Coronary artery (tissue), 2 donors: ENCODE data around the gene CTNNB1.

Experiments
- DNase-seq: peaks from one replicate; pipeline ENCODE4 v3.0.0-alpha.2; 2017; ENCODE audit warnings: low spot score
- H3K27ac ChIP-seq, 2 donors: fragments of 200-600 bp; sonication (generic); one replicate each; pipeline ENCODE4 v1.5.1; 2016 to 2019
- H3K4me3 ChIP-seq: fragments of 200-600 bp; sonication (generic); 2 replicates; pipeline ENCODE4 v1.5.1; 2016; ENCODE audit warnings: mild to moderate bottlenecking, moderate library complexity
- TF ChIP-seq, protein P1 (sequence below): fragments of 200-600 bp; sonication (generic); IDR thresholded peaks from one replicate; pipeline ENCODE4 v1.5.1; 2019; ENCODE audit warnings: antibody characterized with exemption

Gene CTNNB1

DNA sequence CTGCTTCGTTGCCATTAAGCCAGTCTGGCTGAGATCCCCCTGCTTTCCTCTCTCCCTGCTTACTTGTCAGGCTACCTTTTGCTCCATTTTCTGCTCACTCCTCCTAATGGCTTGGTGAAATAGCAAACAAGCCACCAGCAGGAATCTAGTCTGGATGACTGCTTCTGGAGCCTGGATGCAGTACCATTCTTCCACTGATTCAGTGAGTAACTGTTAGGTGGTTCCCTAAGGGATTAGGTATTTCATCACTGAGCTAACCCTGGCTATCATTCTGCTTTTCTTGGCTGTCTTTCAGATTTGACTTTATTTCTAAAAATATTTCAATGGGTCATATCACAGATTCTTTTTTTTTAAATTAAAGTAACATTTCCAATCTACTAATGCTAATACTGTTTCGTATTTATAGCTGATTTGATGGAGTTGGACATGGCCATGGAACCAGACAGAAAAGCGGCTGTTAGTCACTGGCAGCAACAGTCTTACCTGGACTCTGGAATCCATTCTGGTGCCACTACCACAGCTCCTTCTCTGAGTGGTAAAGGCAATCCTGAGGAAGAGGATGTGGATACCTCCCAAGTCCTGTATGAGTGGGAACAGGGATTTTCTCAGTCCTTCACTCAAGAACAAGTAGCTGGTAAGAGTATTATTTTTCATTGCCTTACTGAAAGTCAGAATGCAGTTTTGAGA lies 25.0 kb downstream of the CTNNB1 start:
- Histone ChIP-seq H3K27ac (peak overlapping the region; percentile 56 to 71), H3K4me3 (no peak overlapping the region)
- DNase-seq: no peak
- TF ChIP-seq, protein P1, sequence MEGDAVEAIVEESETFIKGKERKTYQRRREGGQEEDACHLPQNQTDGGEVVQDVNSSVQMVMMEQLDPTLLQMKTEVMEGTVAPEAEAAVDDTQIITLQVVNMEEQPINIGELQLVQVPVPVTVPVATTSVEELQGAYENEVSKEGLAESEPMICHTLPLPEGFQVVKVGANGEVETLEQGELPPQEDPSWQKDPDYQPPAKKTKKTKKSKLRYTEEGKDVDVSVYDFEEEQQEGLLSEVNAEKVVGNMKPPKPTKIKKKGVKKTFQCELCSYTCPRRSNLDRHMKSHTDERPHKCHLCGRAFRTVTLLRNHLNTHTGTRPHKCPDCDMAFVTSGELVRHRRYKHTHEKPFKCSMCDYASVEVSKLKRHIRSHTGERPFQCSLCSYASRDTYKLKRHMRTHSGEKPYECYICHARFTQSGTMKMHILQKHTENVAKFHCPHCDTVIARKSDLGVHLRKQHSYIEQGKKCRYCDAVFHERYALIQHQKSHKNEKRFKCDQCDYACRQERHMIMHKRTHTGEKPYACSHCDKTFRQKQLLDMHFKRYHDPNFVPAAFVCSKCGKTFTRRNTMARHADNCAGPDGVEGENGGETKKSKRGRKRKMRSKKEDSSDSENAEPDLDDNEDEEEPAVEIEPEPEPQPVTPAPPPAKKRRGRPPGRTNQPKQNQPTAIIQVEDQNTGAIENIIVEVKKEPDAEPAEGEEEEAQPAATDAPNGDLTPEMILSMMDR: no peak

DNA sequence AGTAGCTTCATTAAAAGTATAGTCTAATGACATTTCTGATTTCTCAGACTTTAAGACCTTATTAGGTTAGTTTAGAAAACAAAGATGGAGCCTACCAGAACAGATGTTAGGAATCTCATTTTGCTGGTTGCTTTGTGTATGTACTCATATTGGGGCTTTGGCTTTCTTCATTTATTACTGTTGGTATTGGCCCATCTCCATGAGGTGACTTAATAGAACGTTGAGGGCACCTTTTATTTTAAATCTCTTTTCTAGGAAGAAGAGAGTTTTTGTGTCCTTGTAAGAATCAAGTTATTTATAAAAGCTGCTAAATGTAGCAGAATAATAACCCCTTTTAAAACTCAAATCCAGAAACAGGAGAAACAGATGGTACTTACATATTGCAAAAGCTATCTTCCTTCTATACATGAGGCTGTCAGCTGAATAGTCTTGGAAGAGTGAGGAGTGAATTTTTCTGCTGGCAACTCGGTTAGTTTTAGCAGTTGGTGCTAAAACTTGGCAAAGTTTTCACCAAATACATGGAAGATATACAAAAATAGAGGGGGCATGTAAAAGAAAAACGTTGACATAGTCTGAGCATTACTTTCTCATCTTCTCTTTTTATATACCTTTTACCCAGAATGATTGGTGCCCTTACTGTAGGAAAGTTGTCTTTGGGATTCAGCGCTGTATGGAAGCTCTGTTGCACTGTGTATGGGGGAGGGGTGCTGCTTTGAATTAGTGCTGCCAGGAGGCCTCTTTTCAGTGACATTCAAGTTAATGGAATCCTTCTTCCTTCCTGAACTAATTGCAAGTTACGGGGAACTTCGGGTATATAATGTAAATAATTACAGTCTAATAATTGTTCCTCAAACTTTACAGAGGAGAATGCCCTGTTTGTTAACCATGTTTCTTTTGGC lies 35.8 kb downstream of the CTNNB1 start:
- Histone ChIP-seq H3K4me3 (no peak overlapping the region), H3K27ac (peak overlapping the region in 1 of 2 donors; percentile 7)
- no peak for DNase-seq
- TF ChIP-seq, protein P1: no peak

DNA sequence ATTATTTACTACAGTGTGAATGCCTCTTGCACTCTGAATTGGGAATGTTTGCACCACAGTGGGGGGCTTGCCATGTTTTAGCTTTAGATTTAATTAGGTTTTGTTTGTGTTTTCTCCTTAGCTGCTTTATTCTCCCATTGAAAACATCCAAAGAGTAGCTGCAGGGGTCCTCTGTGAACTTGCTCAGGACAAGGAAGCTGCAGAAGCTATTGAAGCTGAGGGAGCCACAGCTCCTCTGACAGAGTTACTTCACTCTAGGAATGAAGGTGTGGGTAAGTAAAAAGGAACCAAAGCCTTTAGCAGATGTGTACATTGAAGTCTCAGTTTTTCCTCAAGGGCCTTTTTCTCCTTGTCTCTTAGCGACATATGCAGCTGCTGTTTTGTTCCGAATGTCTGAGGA lies 36.9 kb downstream of the CTNNB1 start:
- Histone ChIP-seq H3K4me3 (no peak overlapping the region), H3K27ac (no peak overlapping the region)
- no peak for DNase-seq
- TF ChIP-seq, protein P1: no peak

DNA sequence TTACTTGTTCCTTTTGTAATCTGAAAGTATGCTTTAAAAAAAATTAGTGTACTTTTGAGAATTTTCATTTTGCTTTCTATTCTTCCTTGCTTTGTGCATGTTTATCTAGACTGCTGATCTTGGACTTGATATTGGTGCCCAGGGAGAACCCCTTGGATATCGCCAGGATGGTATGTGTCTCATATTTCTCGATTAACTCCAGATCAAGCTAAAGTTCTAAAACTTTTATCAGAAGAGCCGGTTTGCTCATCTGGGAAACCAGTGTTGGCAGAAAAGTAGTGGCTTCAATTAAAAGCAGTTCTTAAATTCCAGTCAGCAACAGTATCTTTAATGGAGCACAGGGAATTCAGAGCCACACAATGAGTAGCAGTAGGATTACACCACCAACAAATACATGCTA lies 38.6 kb downstream of the CTNNB1 start:
- no peak overlapping the region for H3K27ac ChIP-seq
- TF ChIP-seq, protein P1: no peak
- DNase-seq: no peak
- no peak overlapping the region for H3K4me3 ChIP-seq

DNA sequence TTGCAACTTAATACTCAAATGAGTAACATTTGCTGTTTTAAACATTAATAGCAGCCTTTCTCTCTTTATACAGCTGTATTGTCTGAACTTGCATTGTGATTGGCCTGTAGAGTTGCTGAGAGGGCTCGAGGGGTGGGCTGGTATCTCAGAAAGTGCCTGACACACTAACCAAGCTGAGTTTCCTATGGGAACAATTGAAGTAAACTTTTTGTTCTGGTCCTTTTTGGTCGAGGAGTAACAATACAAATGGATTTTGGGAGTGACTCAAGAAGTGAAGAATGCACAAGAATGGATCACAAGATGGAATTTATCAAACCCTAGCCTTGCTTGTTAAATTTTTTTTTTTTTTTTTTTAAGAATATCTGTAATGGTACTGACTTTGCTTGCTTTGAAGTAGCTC lies 40.3 kb downstream of the CTNNB1 start:
- TF ChIP-seq, protein P1: no peak
- DNase-seq: no peak
- Histone ChIP-seq H3K4me3 (no peak overlapping the region), H3K27ac (no peak overlapping the region)

DNA sequence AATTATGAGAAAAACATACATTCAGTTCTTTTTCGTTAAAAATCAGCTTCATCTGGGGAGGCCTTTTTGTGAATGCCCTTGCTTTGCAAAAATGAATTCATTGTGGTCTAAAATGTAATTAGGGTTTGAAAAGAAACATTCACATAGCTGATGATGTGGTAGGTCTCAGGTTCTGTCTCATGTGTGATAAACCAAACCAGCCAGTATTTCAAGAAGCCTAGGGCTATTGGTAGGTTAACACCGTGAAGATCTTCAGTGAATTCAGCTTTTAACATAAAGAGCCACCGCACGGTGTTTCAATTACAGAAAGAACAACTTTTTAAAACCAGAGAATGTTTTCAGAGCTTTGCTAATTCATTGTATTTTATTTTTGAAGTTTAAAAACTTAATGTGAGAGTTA lies 41.9 kb downstream of the CTNNB1 start:
- TF ChIP-seq, protein P1: no peak
- no peak for DNase-seq
- H3K27ac ChIP-seq: no peak overlapping the region
- no peak overlapping the region for H3K4me3 ChIP-seq
